PC-9 (cell line): Measurements from ENCODE around the gene CD68. TPM values are rescaled to one million over a fixed set of nuclear protein-coding genes. Genes with fewer than 3 reads are reported as not detected.
A peak's percentile ranks its signal among the peaks of the same experiment; 100 is the strongest.

Source experiments
- BruUV-seq: library from RNA; stranded (reverse); fragments of 400-500 nt; replicated peaks from 2 replicates; lab custom pipeline; 2021; lab: Mats Ljungman, UMichigan
- CTCF ChIA-PET: fragments of 300-600 bp; sonication (Branson Sonifier 250); formaldehyde crosslinking; loops from one replicate; lab custom pipeline; 2022; ENCODE audit warnings: antibody characterized with exemption; lab: Charles Lee
- POLR2A ChIA-PET: fragments of 300-600 bp; sonication (Branson Sonifier 250); formaldehyde crosslinking; loops from one replicate; lab custom pipeline; 2022; ENCODE audit warnings: antibody characterized with exemption; ENCODE audit not compliant: unreplicated experiment; lab: Charles Lee
- DNase-seq, 2 experiments: peaks; one replicate each; pipeline versions ENCODE4 v3.0.0 to v3.0.0-alpha.2; 2015 to 2022; ENCODE audit warnings: mixed read lengths in 1 of 2
- H2AFZ ChIP-seq: fragments of 200-600 bp; sonication (generic); 2 replicates; pipeline ENCODE4 v1.8.1; 2017; ENCODE audit warnings: antibody characterized with exemption
- H3F3A ChIP-seq: fragments of 200-600 bp; sonication (generic); 2 replicates; pipeline ENCODE4 v1.8.1; 2017; ENCODE audit warnings: antibody characterized with exemption, mild to moderate bottlenecking, low read depth; ENCODE audit not compliant: insufficient read depth
- H3K27ac ChIP-seq: fragments of 200-600 bp; sonication (generic); 2 replicates; pipeline ENCODE4 v1.6.1; 2016; ENCODE audit warnings: mixed run types
- H3K27me3 ChIP-seq: fragments of 200-600 bp; sonication (generic); 2 replicates; pipeline ENCODE4 v1.6.1; 2016; ENCODE audit warnings: low read depth, mixed run types; ENCODE audit not compliant: insufficient read depth
- H3K36me3 ChIP-seq: fragments of 200-600 bp; sonication (generic); 2 replicates; pipeline ENCODE4 v1.6.1; 2016; ENCODE audit warnings: low read depth, mixed run types
- H3K4me1 ChIP-seq: fragments of 200-600 bp; sonication (generic); replicated peaks from 2 replicates; pipeline ENCODE4 v1.6.1; 2016; ENCODE audit warnings: mixed run types; ENCODE audit not compliant: insufficient read depth
- H3K4me2 ChIP-seq: fragments of 200-600 bp; sonication (generic); 2 replicates; pipeline ENCODE4 v1.6.1; 2017; ENCODE audit warnings: mixed run types
- H3K4me3 ChIP-seq: fragments of 200-600 bp; sonication (generic); 2 replicates; pipeline ENCODE4 v1.6.1; 2016; ENCODE audit warnings: mixed run types
- H3K79me2 ChIP-seq: fragments of 200-600 bp; sonication (generic); 2 replicates; pipeline ENCODE4 v1.6.1; 2017; ENCODE audit warnings: low read depth, mixed run types
- H3K9me2 ChIP-seq: fragments of 200-600 bp; sonication (generic); 2 replicates; pipeline ENCODE4 v1.8.1; 2017; ENCODE audit warnings: mild to moderate bottlenecking; ENCODE audit not compliant: insufficient read depth
- H3K9me3 ChIP-seq: fragments of 200-600 bp; sonication (generic); 2 replicates; pipeline ENCODE4 v1.8.1; 2016; ENCODE audit warnings: low read depth; ENCODE audit not compliant: insufficient read depth
- H4K20me1 ChIP-seq: fragments of 200-600 bp; sonication (generic); 2 replicates; pipeline ENCODE4 v1.8.1; 2017; ENCODE audit not compliant: insufficient read depth
- EZH2 ChIP-seq: fragments of 200-600 bp; sonication (generic); IDR thresholded peaks from 2 replicates; pipeline ENCODE4 v1.8.0; 2017; ENCODE audit warnings: antibody characterized with exemption, low read depth
- intact Hi-C: fragments of 100-400 bp; cut with micrococcal nuclease; formaldehyde crosslinking; loops from one replicate; pipeline ENCODE4 v1.10.0; 2022; ENCODE audit not compliant: unreplicated experiment
- total RNA-seq: library from RNA; stranded (reverse); gene quantifications from 2 replicates; pipeline ENCODE4 v1.2.3, GENCODE V29; 2021
- TF ChIP-seq, protein P1 (sequence below): fragments of 200-600 bp; sonication (generic); conservative IDR thresholded peaks from 2 replicates; pipeline ENCODE4 v1.6.1; 2017; ENCODE audit warnings: mixed run types, antibody characterized with exemption, mild to moderate bottlenecking, moderate library complexity

CD68 gene
- total RNA-seq, 1 experiment from 2014 or later, result 37.0 TPM

DNA sequence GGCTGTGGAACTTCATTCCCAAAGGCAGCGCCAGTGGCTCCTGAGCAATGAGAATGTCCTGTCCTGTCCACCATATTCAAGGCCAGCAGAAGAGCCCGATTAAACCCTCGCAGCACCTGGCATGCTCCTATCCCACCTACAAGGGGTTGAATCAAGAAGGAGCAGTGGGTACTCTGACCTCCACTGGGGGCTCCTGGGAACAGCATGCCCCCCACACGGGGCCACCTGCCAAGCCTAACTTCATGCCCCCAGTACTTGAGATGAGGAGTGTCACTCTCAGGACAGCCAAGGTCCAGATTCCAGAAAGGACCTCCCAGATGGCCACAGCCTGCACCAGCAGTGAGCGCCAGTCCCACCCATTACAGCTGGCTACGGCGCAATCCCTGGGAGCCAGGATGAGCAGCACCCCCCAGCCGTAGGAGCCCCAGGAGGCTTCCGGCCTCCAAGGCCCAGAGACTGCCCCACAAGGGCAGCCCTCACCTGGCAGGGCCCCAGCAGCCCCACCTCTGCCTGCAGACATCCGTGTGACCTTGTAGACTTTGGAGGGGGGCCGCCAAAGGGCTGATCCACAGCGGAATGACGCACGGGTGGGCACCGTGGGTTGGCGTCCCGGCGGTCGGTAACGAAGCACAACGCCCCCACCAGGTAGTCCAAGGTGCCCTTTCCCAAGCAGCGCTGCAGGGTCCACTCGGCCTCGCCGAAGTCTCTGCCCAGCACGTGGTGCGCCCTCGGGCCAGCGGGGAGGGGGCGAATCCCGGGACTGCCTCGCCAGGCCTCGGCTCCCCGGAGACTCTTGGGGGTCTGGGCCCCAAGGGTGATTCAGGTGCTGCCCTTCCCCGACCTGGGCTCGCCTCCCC, 3.2 kb downstream of the CD68 start:
- intact Hi-C loops, result loop anchor here (10.0 kb wide), 3 partner anchors 272 to 538 kb away; partner anchors contain the start of genes CHD3, CYB5D1, NAA38 and SLC16A11
- Histone ChIP-seq H3K4me3 (peak overlapping the region; percentile 65; the same call in 1 of the 2 replicates), H3F3A (peaks cover 32% of the 10 kb centered on the region), H3K27me3 (no peaks in the 10 kb centered on the region), H3K4me2 (peak overlapping the region; percentile 88), H3K79me2 (peaks cover 35% of the 10 kb centered on the region), H4K20me1 (peaks cover 14% of the 10 kb centered on the region), H3K4me1 (peaks cover 43% of the 10 kb centered on the region), H3K27ac (0 out of 2 replicates have a peak overlapping the region, but pooled peaks have one; percentile 87), H3K9me3 (no peaks in the 10 kb centered on the region), H3K9me2 (no peaks in the 10 kb centered on the region), H3K36me3 (peaks cover 4% of the 10 kb centered on the region; the same call in 1 of the 2 replicates), H2AFZ (no peak overlapping the region)
- ChIA-PET POLR2A (interaction anchor here (0.6 to 1.4 kb wide), 5 partner anchors 105 to 454 kb away, joined by 3 to 14 read pairs (median 7); partner anchors contain the start of gene TP53), CTCF (interaction anchor here (0.9 kb wide), 1 partner anchor 105 kb away, joined by 3 read pairs; the partner anchor contains the start of genes TP53 and WRAP53)
- TF ChIP-seq, protein P1, sequence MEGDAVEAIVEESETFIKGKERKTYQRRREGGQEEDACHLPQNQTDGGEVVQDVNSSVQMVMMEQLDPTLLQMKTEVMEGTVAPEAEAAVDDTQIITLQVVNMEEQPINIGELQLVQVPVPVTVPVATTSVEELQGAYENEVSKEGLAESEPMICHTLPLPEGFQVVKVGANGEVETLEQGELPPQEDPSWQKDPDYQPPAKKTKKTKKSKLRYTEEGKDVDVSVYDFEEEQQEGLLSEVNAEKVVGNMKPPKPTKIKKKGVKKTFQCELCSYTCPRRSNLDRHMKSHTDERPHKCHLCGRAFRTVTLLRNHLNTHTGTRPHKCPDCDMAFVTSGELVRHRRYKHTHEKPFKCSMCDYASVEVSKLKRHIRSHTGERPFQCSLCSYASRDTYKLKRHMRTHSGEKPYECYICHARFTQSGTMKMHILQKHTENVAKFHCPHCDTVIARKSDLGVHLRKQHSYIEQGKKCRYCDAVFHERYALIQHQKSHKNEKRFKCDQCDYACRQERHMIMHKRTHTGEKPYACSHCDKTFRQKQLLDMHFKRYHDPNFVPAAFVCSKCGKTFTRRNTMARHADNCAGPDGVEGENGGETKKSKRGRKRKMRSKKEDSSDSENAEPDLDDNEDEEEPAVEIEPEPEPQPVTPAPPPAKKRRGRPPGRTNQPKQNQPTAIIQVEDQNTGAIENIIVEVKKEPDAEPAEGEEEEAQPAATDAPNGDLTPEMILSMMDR, result no peak
- no peak for TF ChIP-seq EZH2
- no TSS peak for BruUV-seq
- no peak for DNase-seq

DNA sequence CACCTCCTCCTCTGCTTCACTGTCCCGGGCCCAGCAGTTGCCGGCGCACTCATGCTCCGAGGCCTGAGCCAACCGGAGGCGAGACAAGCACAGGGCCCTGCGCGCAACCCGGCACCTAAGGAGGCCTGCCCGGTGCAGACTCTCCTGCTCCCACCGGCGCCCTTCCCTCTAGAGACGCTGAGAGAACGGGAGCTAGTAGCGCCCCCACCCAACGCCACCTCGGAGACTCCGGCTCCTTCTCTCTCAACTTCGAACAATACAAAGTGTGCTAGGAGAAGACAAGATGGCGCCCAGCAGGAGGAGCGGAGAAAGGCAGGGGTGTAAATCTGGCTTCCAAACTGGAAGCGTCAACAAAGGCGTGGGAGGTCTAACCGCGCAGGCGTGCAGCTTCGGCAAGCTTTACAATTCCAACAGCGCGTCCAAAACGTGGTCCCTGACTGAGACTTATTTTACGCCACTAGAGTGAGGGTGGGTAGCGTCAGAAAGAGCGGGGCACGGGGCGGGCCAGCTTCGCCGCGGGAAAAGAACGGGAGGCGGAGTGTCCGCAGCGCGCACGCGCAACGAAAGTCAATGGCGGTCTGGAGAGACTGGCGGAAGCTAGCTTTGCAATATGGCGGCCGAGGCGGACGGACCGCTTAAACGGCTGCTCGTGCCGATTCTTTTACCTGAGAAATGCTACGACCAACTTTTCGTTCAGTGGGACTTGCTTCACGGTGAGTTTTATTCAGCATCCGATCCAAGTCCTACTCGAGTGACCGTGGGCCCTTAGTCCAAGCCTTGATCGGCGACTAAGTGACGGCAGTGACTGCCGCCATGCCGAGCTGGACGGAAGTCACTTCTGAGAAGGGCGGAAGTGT, 4.0 kb downstream of the CD68 start, which contains the start of gene MPDU1:
TSS of gene MPDU1 (plus strand) at position 600 of the 857 bp plus-strand sequence. CDS start at position 611, 11 bp downstream.
- Histone ChIP-seq H3K27me3 (no peaks in the 10 kb centered on the region), H3K36me3 (no peaks in the 10 kb centered on the region), H3K4me2 (peak within 1 kb of the TSS; percentile 88), H3K9me2 (no peaks in the 10 kb centered on the region), H3K27ac (peak within 1 kb of the TSS; percentile 87), H4K20me1 (peaks cover 5% of the 10 kb centered on the region), H3K79me2 (peaks cover 41% of the 10 kb centered on the region), H3K4me1 (peaks cover 41% of the 10 kb centered on the region), H2AFZ (peak within 1 kb of the TSS; percentile 71), H3K9me3 (no peaks in the 10 kb centered on the region), H3F3A (peaks cover 31% of the 10 kb centered on the region), H3K4me3 (peak within 1 kb of the TSS; percentile 65)
- TF ChIP-seq EZH2, result no peak
- TF ChIP-seq, protein P1, result no peak
- BruUV-seq, result TSS peak; percentile 13
- DNase-seq, result peak; percentile 72 to 97
- ChIA-PET POLR2A (interaction anchor here (0.5 to 1.4 kb wide), 10 partner anchors 10 to 824 kb away, joined by 3 to 14 read pairs (median 6); partner anchors contain the start of genes FXR2 and TP53), CTCF (interaction anchor here (0.6 to 0.9 kb wide), 3 partner anchors 66 to 134 kb away, joined by 3 to 7 read pairs (median 5); partner anchors contain the start of genes DNAH2, TP53 and WRAP53)
- intact Hi-C loops, result loop anchor here (1.0 to 10.0 kb wide), 4 partner anchors 105 to 539 kb away; partner anchors contain the start of genes CHD3, CYB5D1, NAA38 and SLC16A11
